Transverse colon (tissue), 3 donors: ENCODE measurements around the gene CACNA1A.

Experiments used
- CTCF ChIP-seq, 5 experiments: fragments of 200-600 bp in 3 of 5; fragments of 450-650 bp in 2 of 5; sonication (generic) in 3 of 5; IDR thresholded peaks; 1 replicate in 2 of 5; 2 replicates in 3 of 5; pipeline ENCODE4 v1.5.1; 2016 to 2017; ENCODE audit warnings: antibody characterized with exemption in 5 of 5, inconsistent platforms in 3 of 5, mild to moderate bottlenecking in 2 of 5, moderate library complexity in 1 of 5
- EP300 ChIP-seq: sonication (generic); formaldehyde crosslinking; IDR thresholded peaks from one replicate; pipeline ENCODE4 v1.6.1; 2017; ENCODE audit warnings: antibody characterized with exemption, low read depth
- POLR2A ChIP-seq: fragments of 450-650 bp; IDR thresholded peaks from one replicate; pipeline ENCODE4 v1.6.1; 2016; ENCODE audit warnings: antibody characterized with exemption, mild to moderate bottlenecking, moderate library complexity

- TF ChIP-seq POLR2A (no peak), CTCF (IDR thresholded peaks at IDR 0.05) (no peak), EP300 (no peak)
These were observed 333.7 kb downstream of the CACNA1A start for GRCh38 chr19:13172346-13173138.
